ENCODE results near the gene RPN2. TPM values are rescaled to one million over a fixed set of nuclear protein-coding genes. Genes with fewer than 3 reads are reported as not detected.

The RPN2 gene
- total RNA-seq = 211 and 215 TPM in 2 replicates

GRCh38 chr20:37178839-37179682 lies at the start of gene RPN2, which contains the start of gene MROH8:
RPN2 (plus strand) TSS chr20:37179330; CDS start chr20:37179357, 27 bp downstream.
MROH8 (minus strand) TSS chr20:37179548.

GRCh38 chr20:37261714-37262113 lies 82.6 kb downstream of the RPN2 start, which contains the start of gene GHRH:
GHRH (minus strand) TSS chr20:37261814; CDS start chr20:37256889, 4,925 bp downstream.

Other genes starting within 250 kb of the RPN2 start
- gene SAMHD1, start 227.6 kb upstream of the RPN2 start, total RNA-seq = 11.6 and 14.3 TPM in 2 replicates
- 8.9 and 10.0 TPM in 2 replicates for gene RBL1, start 83.3 kb upstream of the RPN2 start, total RNA-seq
- 0.67 and 0.89 TPM in 2 replicates for gene MROH8, start 218 bp downstream of the RPN2 start, total RNA-seq
- not detected in 2 replicates for gene GHRH, start 82.5 kb downstream of the RPN2 start, total RNA-seq
- 24.5 and 32.6 TPM in 2 replicates for gene MANBAL, start 110.3 kb downstream of the RPN2 start, total RNA-seq
- gene SRC, start 166.8 kb downstream of the RPN2 start, total RNA-seq = 10.0 and 10.9 TPM in 2 replicates